Endothelial cell of umbilical vein (primary cell): Measurements from ENCODE around the gene ADAM19. TPM values are rescaled to one million over a fixed set of nuclear protein-coding genes. Genes with fewer than 3 reads are reported as not detected.

Source experiments
- BruUV-seq: library from RNA; stranded (reverse); fragments of 400-500 nt; replicated peaks from 2 replicates; lab custom pipeline; 2021; lab: Mats Ljungman, UMichigan
- CTCF ChIA-PET: fragments of 300-600, 350-600 bp; sonication (Branson Sonifier 250); formaldehyde crosslinking; loops from one replicate; lab custom pipeline; 2021; ENCODE audit warnings: antibody characterized with exemption, inconsistent platforms; lab: Charles Lee
- POLR2A ChIA-PET: fragments of 300-600, 350-600 bp; sonication (Branson Sonifier 250); formaldehyde crosslinking; loops from one replicate; lab custom pipeline; 2021; ENCODE audit warnings: antibody characterized with exemption, inconsistent platforms; lab: Charles Lee
- DNase-seq: peaks from one replicate; pipeline ENCODE4 v3.0.0-alpha.2; 2011; ENCODE audit warnings: low read depth, low spot score
- FAIRE-seq: peaks from 2 replicates; lab custom pipeline; 2011; peaks lifted over from hg19 to GRCh38; lab: Jason Lieb, UNC
- H2AFZ ChIP-seq: 2 replicates; pipeline ENCODE4 v1.6.0; 2012; ENCODE audit warnings: low read depth, low read length, control low read depth, inconsistent platforms
- H3K27ac ChIP-seq: 2 replicates; pipeline ENCODE4 v1.5.1; 2011; ENCODE audit warnings: low read depth, mild to moderate bottlenecking, control low read depth, low read length, moderate library complexity; ENCODE audit not compliant: insufficient read depth
- H3K27me3 ChIP-seq, 2 experiments: 2 replicates each; pipeline versions ENCODE4 v1.6.0 to v1.6.1; 2011; ENCODE audit warnings: low read length in 2 of 2, mixed read lengths in 1 of 2; ENCODE audit not compliant: control insufficient read depth in 2 of 2, insufficient read depth in 2 of 2
- H3K36me3 ChIP-seq, 2 experiments: 2 replicates in 1 of 2; 3 replicates in 1 of 2; pipeline ENCODE4 v1.5.1; 2011; ENCODE audit warnings: low read length in 2 of 2, mild to moderate bottlenecking in 1 of 2, moderate library complexity in 1 of 2; ENCODE audit not compliant: control insufficient read depth in 2 of 2, insufficient read depth in 2 of 2; ENCODE audit errors: extremely low read depth in 1 of 2
- H3K4me1 ChIP-seq: 3 replicates; pipeline ENCODE4 v1.5.1; 2011; ENCODE audit warnings: mild to moderate bottlenecking, low read length; ENCODE audit not compliant: control insufficient read depth, insufficient read depth; ENCODE audit errors: extremely low read depth
- H3K4me2 ChIP-seq: 2 replicates; pipeline ENCODE4 v1.6.1; 2011; ENCODE audit warnings: low read length, control low read depth, mixed read lengths; ENCODE audit not compliant: insufficient read depth
- H3K4me3 ChIP-seq, 3 experiments: fragments of 200-600 bp in 1 of 3; sonication (generic), shearing (Covaris generic) in 1 of 3; replicated peaks in 1 of 3; 2 replicates each; pipeline ENCODE4 v1.5.1; 2011 to 2016; ENCODE audit warnings: control low read depth in 3 of 3, low read length in 3 of 3, mild to moderate bottlenecking in 2 of 3, inconsistent platforms in 1 of 3, low read depth in 1 of 3, moderate library complexity in 1 of 3; ENCODE audit not compliant: insufficient read depth in 1 of 3
- H3K79me2 ChIP-seq: 2 replicates; pipeline ENCODE4 v1.6.0; 2012; ENCODE audit warnings: low read length, inconsistent platforms; ENCODE audit not compliant: control insufficient read depth, insufficient read depth
- H3K9ac ChIP-seq: replicated peaks from 2 replicates; pipeline ENCODE3; 2011; ENCODE audit warnings: low read length, control low read depth; ENCODE audit not compliant: insufficient read depth; ENCODE audit errors: extremely low read depth
- H3K9me1 ChIP-seq: replicated peaks from 3 replicates; pipeline ENCODE4 v1.6.0; 2011; ENCODE audit warnings: mild to moderate bottlenecking, low read length; ENCODE audit not compliant: control insufficient read depth, insufficient read depth; ENCODE audit errors: extremely low read depth
- H3K9me3 ChIP-seq: replicated peaks from 2 replicates; pipeline ENCODE4 v1.5.1; 2012; ENCODE audit warnings: low read length, inconsistent platforms; ENCODE audit not compliant: control insufficient read depth, insufficient read depth
- H4K20me1 ChIP-seq: replicated peaks from 2 replicates; pipeline ENCODE3; 2011; ENCODE audit warnings: mild to moderate bottlenecking, low read length; ENCODE audit not compliant: control insufficient read depth, insufficient read depth; ENCODE audit errors: extremely low read depth
- EZH2 ChIP-seq: IDR thresholded peaks from 2 replicates; pipeline ENCODE4 v1.6.1; 2012; ENCODE audit warnings: borderline replicate concordance, low read depth, mild to moderate bottlenecking, moderate library complexity, low read length, inconsistent platforms; ENCODE audit not compliant: severe bottlenecking
- FOS ChIP-seq: IDR thresholded peaks from 2 replicates; pipeline ENCODE4 v1.6.1; 2011; ENCODE audit warnings: mild to moderate bottlenecking, low read length, moderate library complexity, borderline replicate concordance; ENCODE audit not compliant: insufficient read depth
- GATA2 ChIP-seq: IDR thresholded peaks from 2 replicates; pipeline ENCODE4 v1.7.0; 2011; ENCODE audit warnings: low read depth, mild to moderate bottlenecking, moderate library complexity, mixed read lengths, low read length; ENCODE audit not compliant: insufficient read length, insufficient read depth
- JUN ChIP-seq: IDR thresholded peaks from 2 replicates; pipeline ENCODE4 v1.6.1; 2011; ENCODE audit warnings: borderline replicate concordance, low read depth; ENCODE audit not compliant: insufficient read length, insufficient read depth
- MAX ChIP-seq: IDR thresholded peaks from 2 replicates; pipeline ENCODE4 v1.6.1; 2011; ENCODE audit not compliant: insufficient read depth, insufficient read length
- MYC ChIP-seq: IDR thresholded peaks from one replicate; pipeline ENCODE4 v1.6.1; 2011; ENCODE audit warnings: mild to moderate bottlenecking, low read depth, low read length
- POLR2A ChIP-seq: IDR thresholded peaks from 2 replicates; pipeline ENCODE4 v1.6.1; 2012; ENCODE audit warnings: low read depth, mild to moderate bottlenecking, control low read depth, low read length
- POLR2AphosphoS5 ChIP-seq: IDR thresholded peaks from 2 replicates; pipeline ENCODE4 v1.6.1; 2012; ENCODE audit warnings: low read depth, mild to moderate bottlenecking, control low read depth, low read length, moderate library complexity; ENCODE audit not compliant: insufficient read depth
- dilution Hi-C: fragments of 300-500 bp; cut with MboI; formaldehyde crosslinking; loops from one replicate; pipeline ENCODE4 v1.15.0; 2019; ENCODE audit warnings: low sequenced_read_pairs; ENCODE audit not compliant: extremely low pct_ligation_motif_present
- intact Hi-C: fragments of 100-400 bp; cut with micrococcal nuclease; formaldehyde crosslinking; loops from one replicate; pipeline ENCODE4 v1.10.0; 2022
- polyA plus RNA-seq, 4 experiments: library from polyadenylated mRNA; depleted of rRNA in 3 of 4; stranded (reverse) in 3 of 4; unstranded in 1 of 4; fragments of >200 nt; gene quantifications; 2 replicates each; pipeline versions ENCODE4 v1.2.1 to v1.2.3, GENCODE V29; 2011 to 2012; ENCODE audit warnings: missing spikeins in 1 of 4
- total RNA-seq: library from RNA; stranded (reverse); gene quantifications from 2 replicates; pipeline ENCODE4 v1.2.3, GENCODE V29; 2021

The ADAM19 gene
- total and polyA plus RNA-seq, 2 donors (not counting 3 experiments of a cell fraction or from before 2014, with no cell fraction given), result 10.0 to 22.6 TPM

- Histone ChIP-seq H4K20me1 (no peaks in the 10 kb centered on the region), H3K4me1 (peaks cover 15% of the 10 kb centered on the region), H3K9ac (no peak overlapping the region), H3K4me2 (no peak overlapping the region), H3K9me3 (no peaks in the 10 kb centered on the region), H3K79me2 (no peaks in the 10 kb centered on the region), H3K9me1 (no peaks in the 10 kb centered on the region), H3K27me3 (no peaks in the 10 kb centered on the region), H2AFZ (no peak overlapping the region), H3K4me3 (no peak overlapping the region), H3K27ac (no peak overlapping the region), H3K36me3 (no peaks in the 10 kb centered on the region)
- FAIRE-seq, result no peak
- no peak for DNase-seq
- intact Hi-C loops (no loop called here), dilution Hi-C loops (no loop called here)
- TF ChIP-seq GATA2, result no peak
- TF ChIP-seq POLR2A, result no peak
- TF ChIP-seq MAX, result no peak
- TF ChIP-seq POLR2AphosphoS5, result no peak
- no peak for TF ChIP-seq FOS
- no peak for TF ChIP-seq JUN
- TF ChIP-seq MYC, result no peak
- TF ChIP-seq EZH2, result no peak
- no TSS peak for BruUV-seq
- ChIA-PET CTCF (interaction anchor here (1.6 kb wide), 1 partner anchor 18 kb away, joined by 3 read pairs; no protein-coding TSS in a partner anchor), POLR2A (no interaction called here)
These were observed 29.8 kb downstream of the ADAM19 start for GRCh38 chr5:157545610-157546310.
